HepG2 (cell line): Measurements from ENCODE around the gene GATD1. TPM values are rescaled to one million over a fixed set of nuclear protein-coding genes. Genes with fewer than 3 reads are reported as not detected.
A peak's percentile ranks its signal among the peaks of the same experiment; 100 is the strongest.

Experiments
- ATF1 ChIP-seq: IDR thresholded peaks from 2 replicates; pipeline ENCODE4 v1.6.1; 2016; ENCODE audit warnings: mild to moderate bottlenecking, control low read depth
- CREB1 ChIP-seq, 2 experiments: fragments of 450-650 bp in 1 of 2; IDR thresholded peaks; 2 replicates each; pipeline ENCODE4 v1.6.1; 2016 to 2017; ENCODE audit warnings: control low read depth in 1 of 2, mild to moderate bottlenecking in 1 of 2, missing compliant biosample characterization in 1 of 2, missing genetic modification characterization in 1 of 2
- CREB3 ChIP-seq: sonication (generic); formaldehyde crosslinking; IDR thresholded peaks from 2 replicates; pipeline ENCODE4 v1.5.0; 2020; ENCODE audit warnings: missing genetic modification reagents
- GABPA ChIP-seq, 2 experiments: IDR thresholded peaks; 2 replicates each; pipeline ENCODE4 v1.6.1; 2011 to 2016; ENCODE audit warnings: low read depth in 2 of 2, low read length in 1 of 2, missing biosample characterization in 1 of 2, missing genetic modification characterization in 1 of 2
- KDM5B ChIP-seq: sonication (generic); formaldehyde crosslinking; IDR thresholded peaks from 2 replicates; pipeline ENCODE4 v1.4.0; 2020; ENCODE audit warnings: missing genetic modification reagents, mild to moderate bottlenecking, borderline replicate concordance
- MAFG ChIP-seq: sonication (generic); formaldehyde crosslinking; IDR thresholded peaks from 2 replicates; pipeline ENCODE4 v1.5.1; 2020; ENCODE audit warnings: mild to moderate bottlenecking, missing genetic modification reagents
- MBNL3 ChIP-seq: fragments of 250-450 bp; sonication (Bioruptor Pico); conservative IDR thresholded peaks from 2 replicates; pipeline ENCODE4 v1.8.0; 2022; ENCODE audit warnings: mild to moderate bottlenecking, inconsistent platforms
- NBN ChIP-seq: fragments of 450-650 bp; conservative IDR thresholded peaks from 2 replicates; pipeline ENCODE4 v1.6.1; 2017
- PHB2 ChIP-seq: fragments of 450-650 bp; IDR thresholded peaks from 2 replicates; pipeline ENCODE4 v1.6.1; 2018; ENCODE audit not compliant: partially characterized antibody
- POLR2A ChIP-seq, 2 experiments: IDR thresholded peaks; 2 replicates each; pipeline ENCODE4 v1.6.1; 2011; ENCODE audit warnings: low read depth in 2 of 2, low read length in 2 of 2, mild to moderate bottlenecking in 1 of 2, moderate library complexity in 1 of 2; ENCODE audit not compliant: insufficient read depth in 1 of 2
- RFX5 ChIP-seq: IDR thresholded peaks from 2 replicates; pipeline ENCODE4 v1.6.1; 2011; ENCODE audit warnings: low read depth, low read length, improper control_type of control experiment
- SMAD1 ChIP-seq: sonication (generic); formaldehyde crosslinking; IDR thresholded peaks from 2 replicates; pipeline ENCODE4 v1.4.0; 2020; ENCODE audit warnings: missing genetic modification reagents, low read depth, mild to moderate bottlenecking, borderline replicate concordance
- TAF15 ChIP-seq: fragments of 200-400 bp; formaldehyde crosslinking; IDR thresholded peaks from one replicate; pipeline ENCODE4 v1.6.1; 2018; ENCODE audit warnings: mild to moderate bottlenecking, low read depth, low read length; ENCODE audit not compliant: poor library complexity, severe bottlenecking
- ZFP82 ChIP-seq: sonication (generic); formaldehyde crosslinking; IDR thresholded peaks from 2 replicates; pipeline ENCODE4 v1.5.1; 2020; ENCODE audit warnings: mild to moderate bottlenecking, missing genetic modification reagents, borderline replicate concordance
- ZNF224 ChIP-seq: sonication (generic); formaldehyde crosslinking; IDR thresholded peaks from 2 replicates; pipeline ENCODE4 v1.5.0; 2020; ENCODE audit warnings: mild to moderate bottlenecking, missing genetic modification reagents
- ZNF329 ChIP-seq: sonication (generic); formaldehyde crosslinking; IDR thresholded peaks from 2 replicates; pipeline ENCODE4 v1.9.0; 2021; ENCODE audit warnings: low read depth, mild to moderate bottlenecking, missing genetic modification reagents
- ZNF784 ChIP-seq: sonication (generic); formaldehyde crosslinking; IDR thresholded peaks from 2 replicates; pipeline ENCODE4 v1.5.1; 2020; ENCODE audit warnings: missing genetic modification reagents, mild to moderate bottlenecking, borderline replicate concordance
- ZNF878 ChIP-seq: sonication (generic); formaldehyde crosslinking; IDR thresholded peaks from 2 replicates; pipeline ENCODE4 v1.8.1; 2023; ENCODE audit warnings: mild to moderate bottlenecking, missing genetic modification reagents, moderate library complexity
- polyA plus RNA-seq, 8 experiments: library from polyadenylated mRNA; depleted of rRNA in 3 of 8; stranded (reverse) in 7 of 8; unstranded in 1 of 8; fragments of >200 nt; fragmentation: Illumina TruSeq in 4 of 8; extraction: Trizol in 4 of 8; gene quantifications; 2 replicates each; pipeline versions ENCODE4 v1.2.1 to v1.2.3, GENCODE V29; 2011 to 2016; ENCODE audit warnings: low read depth in 4 of 8, missing spikeins in 1 of 8, mixed read lengths in 1 of 8; ENCODE audit not compliant: insufficient read depth in 1 of 8
- total RNA-seq, 5 experiments: library from RNA; depleted of rRNA; stranded (reverse); fragments of >200 nt; fragmentation: Illumina TruSeq; extraction: Trizol; gene quantifications; 2 replicates each; pipeline ENCODE4 v1.2.3, GENCODE V29; 2016; ENCODE audit warnings: low read depth in 1 of 5
- TF ChIP-seq, protein P1 (sequence below): sonication (generic); formaldehyde crosslinking; IDR thresholded peaks from 2 replicates; pipeline ENCODE4 v1.4.0; 2020; ENCODE audit warnings: mild to moderate bottlenecking, missing genetic modification reagents, borderline replicate concordance
- TF ChIP-seq, protein P2 (sequence below): IDR thresholded peaks from 2 replicates; pipeline ENCODE4 v1.6.1; 2016; ENCODE audit warnings: low read depth, borderline replicate concordance
- TF ChIP-seq, protein P3 (sequence below): sonication (generic); formaldehyde crosslinking; IDR thresholded peaks from 2 replicates; pipeline ENCODE4 v1.5.1; 2020; ENCODE audit warnings: mild to moderate bottlenecking, missing genetic modification reagents, borderline replicate concordance

Gene GATD1
- total and polyA plus RNA-seq, 2 of the 13 experiments (the other 11 are each of a cell fraction or from before 2014, with no cell fraction given) = 31.3 to 60.5 TPM

DNA sequence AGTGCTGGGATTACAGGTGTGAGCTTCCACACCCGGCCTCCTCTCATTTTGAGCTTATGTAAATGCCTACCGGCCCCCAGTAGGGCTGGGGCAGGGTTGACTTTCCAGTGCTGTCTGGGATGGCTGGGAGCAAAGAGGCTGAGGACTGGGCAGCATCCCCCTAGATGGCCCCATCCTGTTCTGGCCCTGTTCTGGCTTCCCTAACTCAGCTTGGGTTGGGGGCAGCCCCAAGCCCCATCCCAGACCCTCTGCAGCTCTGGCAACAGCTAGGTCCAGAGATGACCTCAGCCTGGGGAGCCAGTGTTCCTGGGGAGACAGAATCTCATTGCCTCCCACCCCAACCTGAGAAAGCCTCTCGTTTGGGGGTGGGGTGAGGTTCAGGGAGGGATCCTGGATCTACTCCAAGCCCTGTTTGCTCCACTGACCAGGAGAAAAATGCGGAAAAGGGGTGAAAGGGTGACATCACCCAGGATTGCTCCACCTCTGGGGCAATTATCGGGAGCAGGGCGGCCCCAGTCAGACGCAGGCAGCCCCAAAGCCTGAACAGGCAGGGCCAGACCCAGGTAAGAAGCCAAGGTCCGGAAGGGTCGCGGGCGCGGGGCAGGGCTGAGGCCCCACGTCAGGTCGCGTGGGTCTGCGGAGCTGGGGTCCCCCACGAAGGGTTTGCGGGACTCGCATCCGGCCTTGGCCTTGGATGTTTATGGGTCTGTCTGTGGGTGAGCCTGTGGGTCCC lies 41.3 kb upstream of the GATD1 start, which contains the start of gene PNPLA2 (continued):
- TF ChIP-seq, protein P1, sequence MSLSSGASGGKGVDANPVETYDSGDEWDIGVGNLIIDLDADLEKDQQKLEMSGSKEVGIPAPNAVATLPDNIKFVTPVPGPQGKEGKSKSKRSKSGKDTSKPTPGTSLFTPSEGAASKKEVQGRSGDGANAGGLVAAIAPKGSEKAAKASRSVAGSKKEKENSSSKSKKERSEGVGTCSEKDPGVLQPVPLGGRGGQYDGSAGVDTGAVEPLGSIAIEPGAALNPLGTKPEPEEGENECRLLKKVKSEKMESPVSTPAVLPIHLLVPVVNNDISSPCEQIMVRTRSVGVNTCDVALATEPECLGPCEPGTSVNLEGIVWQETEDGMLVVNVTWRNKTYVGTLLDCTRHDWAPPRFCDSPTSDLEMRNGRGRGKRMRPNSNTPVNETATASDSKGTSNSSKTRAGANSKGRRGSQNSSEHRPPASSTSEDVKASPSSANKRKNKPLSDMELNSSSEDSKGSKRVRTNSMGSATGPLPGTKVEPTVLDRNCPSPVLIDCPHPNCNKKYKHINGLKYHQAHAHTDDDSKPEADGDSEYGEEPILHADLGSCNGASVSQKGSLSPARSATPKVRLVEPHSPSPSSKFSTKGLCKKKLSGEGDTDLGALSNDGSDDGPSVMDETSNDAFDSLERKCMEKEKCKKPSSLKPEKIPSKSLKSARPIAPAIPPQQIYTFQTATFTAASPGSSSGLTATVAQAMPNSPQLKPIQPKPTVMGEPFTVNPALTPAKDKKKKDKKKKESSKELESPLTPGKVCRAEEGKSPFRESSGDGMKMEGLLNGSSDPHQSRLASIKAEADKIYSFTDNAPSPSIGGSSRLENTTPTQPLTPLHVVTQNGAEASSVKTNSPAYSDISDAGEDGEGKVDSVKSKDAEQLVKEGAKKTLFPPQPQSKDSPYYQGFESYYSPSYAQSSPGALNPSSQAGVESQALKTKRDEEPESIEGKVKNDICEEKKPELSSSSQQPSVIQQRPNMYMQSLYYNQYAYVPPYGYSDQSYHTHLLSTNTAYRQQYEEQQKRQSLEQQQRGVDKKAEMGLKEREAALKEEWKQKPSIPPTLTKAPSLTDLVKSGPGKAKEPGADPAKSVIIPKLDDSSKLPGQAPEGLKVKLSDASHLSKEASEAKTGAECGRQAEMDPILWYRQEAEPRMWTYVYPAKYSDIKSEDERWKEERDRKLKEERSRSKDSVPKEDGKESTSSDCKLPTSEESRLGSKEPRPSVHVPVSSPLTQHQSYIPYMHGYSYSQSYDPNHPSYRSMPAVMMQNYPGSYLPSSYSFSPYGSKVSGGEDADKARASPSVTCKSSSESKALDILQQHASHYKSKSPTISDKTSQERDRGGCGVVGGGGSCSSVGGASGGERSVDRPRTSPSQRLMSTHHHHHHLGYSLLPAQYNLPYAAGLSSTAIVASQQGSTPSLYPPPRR (CRISPR knock-in tag) = no peak
- TF ChIP-seq KDM5B (CRISPR knock-in tag) (0 out of 2 replicates have a peak, but pooled peaks have one; percentile 14), GABPA (IDR thresholded peaks at IDR 0.05; ENCODE audit: low read depth, low read length) (no peak), GABPA (CRISPR knock-in tag; IDR thresholded peaks at IDR 0.05; ENCODE audit: low read depth) (no peak), ZNF878 (CRISPR knock-in tag) (no peak), ZNF224 (CRISPR knock-in tag) (no peak), CREB1 (IDR thresholded peaks at IDR 0.05) (no peak), CREB1 (CRISPR knock-in tag; IDR thresholded peaks at IDR 0.05) (no peak), ZNF784 (no peak), ZNF329 (no peak), POLR2A (IDR thresholded peaks at IDR 0.05; ENCODE audit: insufficient read depth in 1 of 2, low read depth in 2 of 2, low read length in 2 of 2) (peak in 1 of 2 experiments; percentile 69; a peak in 1 of 4 replicates), ATF1 (CRISPR knock-in tag) (no peak), PHB2 (no peak), RFX5 (no peak), MBNL3 (no peak), NBN (no peak), MAFG (no peak), ZFP82 (no peak), TAF15 (no peak), CREB3 (CRISPR knock-in tag) (no peak), SMAD1 (CRISPR knock-in tag) (no peak)
- TF ChIP-seq, protein P2, sequence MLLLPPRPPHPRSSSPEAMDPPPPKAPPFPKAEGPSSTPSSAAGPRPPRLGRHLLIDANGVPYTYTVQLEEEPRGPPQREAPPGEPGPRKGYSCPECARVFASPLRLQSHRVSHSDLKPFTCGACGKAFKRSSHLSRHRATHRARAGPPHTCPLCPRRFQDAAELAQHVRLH (CRISPR knock-in tag) = no peak
- TF ChIP-seq, protein P3, sequence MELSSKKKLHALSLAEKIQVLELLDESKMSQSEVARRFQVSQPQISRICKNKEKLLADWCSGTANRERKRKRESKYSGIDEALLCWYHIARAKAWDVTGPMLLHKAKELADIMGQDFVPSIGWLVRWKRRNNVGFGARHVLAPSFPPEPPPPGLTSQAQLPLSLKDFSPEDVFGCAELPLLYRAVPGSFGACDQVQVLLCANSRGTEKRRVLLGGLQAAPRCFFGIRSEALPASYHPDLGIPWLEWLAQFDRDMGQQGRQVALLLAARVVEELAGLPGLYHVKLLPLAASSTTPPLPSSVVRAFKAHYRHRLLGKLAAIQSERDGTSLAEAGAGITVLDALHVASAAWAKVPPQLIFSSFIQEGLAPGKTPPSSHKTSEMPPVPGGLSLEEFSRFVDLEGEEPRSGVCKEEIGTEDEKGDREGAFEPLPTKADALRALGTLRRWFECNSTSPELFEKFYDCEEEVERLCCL = no peak
